GM06990 (cell line): ENCODE results near the gene KIF5A.

Experiments
- DNase-seq: peaks from one replicate; pipeline ENCODE4 v3.0.0-alpha.2; 2011; ENCODE audit not compliant: insufficient read length; ENCODE audit errors: extremely low read depth
- H3K27me3 ChIP-seq: replicated peaks from 2 replicates; pipeline ENCODE4 v1.6.0; 2011; ENCODE audit warnings: low read length; ENCODE audit not compliant: control insufficient read depth, insufficient read depth
- H3K36me3 ChIP-seq: 2 replicates; pipeline ENCODE4 v1.5.1; 2011; ENCODE audit warnings: low read length; ENCODE audit not compliant: control insufficient read depth, insufficient read depth
- H3K4me3 ChIP-seq: replicated peaks from 2 replicates; pipeline ENCODE4 v1.5.1; 2011; ENCODE audit warnings: low read depth, mild to moderate bottlenecking, control low read depth, low read length
- TF ChIP-seq, protein P1 (sequence below): IDR thresholded peaks from 2 replicates; pipeline ENCODE4 v1.5.1; 2011; ENCODE audit warnings: low read length, control low read depth, mild to moderate bottlenecking, inconsistent platforms; ENCODE audit not compliant: insufficient read depth, poor library complexity, severe bottlenecking

The KIF5A gene

DNA sequence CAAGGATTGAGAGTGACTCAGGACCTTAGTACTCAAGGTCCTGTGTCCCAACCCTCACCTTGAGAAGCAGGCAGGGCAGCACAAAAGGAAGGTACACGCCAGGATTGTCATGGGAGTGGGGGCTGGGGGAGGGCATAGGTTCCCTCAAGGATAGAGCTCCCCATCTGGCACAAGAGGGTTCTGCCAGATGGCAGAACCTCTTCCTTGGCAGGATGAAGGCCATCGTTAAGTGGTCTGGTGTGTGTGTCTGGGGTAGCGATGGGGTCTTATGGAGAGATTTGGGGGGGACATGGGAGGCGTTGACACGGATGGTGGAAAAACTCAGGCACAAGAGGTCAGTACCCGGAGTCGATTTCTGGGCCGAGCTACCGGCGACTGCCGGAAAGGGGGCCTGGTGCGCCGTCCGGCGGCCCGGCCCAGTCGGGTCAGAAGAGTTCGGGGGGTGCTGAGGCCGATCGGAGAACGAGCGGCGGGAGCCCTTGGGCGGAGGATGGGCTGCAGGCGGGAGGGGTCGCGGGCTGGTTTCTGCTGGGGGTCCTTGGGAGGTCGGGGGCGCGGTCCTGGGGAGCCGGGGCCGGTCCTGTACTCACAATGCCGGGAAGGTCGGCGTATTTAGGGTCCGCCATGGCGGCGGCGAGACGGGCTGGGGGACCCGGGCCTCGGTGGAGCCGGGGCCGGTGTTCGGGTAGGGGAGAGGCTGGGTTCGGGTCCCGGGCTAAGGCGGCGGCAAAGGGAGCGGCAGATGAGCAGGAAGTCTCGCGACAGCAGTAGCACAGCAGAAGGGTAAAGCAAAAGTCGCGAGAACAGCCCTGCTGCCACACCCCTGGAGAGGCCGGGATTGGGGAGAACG, 3.2 kb upstream of the KIF5A start, which contains the start of gene DCTN2:
TSS of gene DCTN2 (minus strand) at position 755 of the 850 bp plus-strand sequence. CDS start at position 626, 129 bp downstream.
- Histone ChIP-seq H3K36me3 (peaks cover 3% of the 10 kb centered on the region), H3K27me3 (no peaks in the 10 kb centered on the region), H3K4me3 (peak within 1 kb of the TSS; percentile 90)
- TF ChIP-seq, protein P1, sequence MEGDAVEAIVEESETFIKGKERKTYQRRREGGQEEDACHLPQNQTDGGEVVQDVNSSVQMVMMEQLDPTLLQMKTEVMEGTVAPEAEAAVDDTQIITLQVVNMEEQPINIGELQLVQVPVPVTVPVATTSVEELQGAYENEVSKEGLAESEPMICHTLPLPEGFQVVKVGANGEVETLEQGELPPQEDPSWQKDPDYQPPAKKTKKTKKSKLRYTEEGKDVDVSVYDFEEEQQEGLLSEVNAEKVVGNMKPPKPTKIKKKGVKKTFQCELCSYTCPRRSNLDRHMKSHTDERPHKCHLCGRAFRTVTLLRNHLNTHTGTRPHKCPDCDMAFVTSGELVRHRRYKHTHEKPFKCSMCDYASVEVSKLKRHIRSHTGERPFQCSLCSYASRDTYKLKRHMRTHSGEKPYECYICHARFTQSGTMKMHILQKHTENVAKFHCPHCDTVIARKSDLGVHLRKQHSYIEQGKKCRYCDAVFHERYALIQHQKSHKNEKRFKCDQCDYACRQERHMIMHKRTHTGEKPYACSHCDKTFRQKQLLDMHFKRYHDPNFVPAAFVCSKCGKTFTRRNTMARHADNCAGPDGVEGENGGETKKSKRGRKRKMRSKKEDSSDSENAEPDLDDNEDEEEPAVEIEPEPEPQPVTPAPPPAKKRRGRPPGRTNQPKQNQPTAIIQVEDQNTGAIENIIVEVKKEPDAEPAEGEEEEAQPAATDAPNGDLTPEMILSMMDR: peak; percentile 30
- DNase-seq: peak; percentile 88

DNA sequence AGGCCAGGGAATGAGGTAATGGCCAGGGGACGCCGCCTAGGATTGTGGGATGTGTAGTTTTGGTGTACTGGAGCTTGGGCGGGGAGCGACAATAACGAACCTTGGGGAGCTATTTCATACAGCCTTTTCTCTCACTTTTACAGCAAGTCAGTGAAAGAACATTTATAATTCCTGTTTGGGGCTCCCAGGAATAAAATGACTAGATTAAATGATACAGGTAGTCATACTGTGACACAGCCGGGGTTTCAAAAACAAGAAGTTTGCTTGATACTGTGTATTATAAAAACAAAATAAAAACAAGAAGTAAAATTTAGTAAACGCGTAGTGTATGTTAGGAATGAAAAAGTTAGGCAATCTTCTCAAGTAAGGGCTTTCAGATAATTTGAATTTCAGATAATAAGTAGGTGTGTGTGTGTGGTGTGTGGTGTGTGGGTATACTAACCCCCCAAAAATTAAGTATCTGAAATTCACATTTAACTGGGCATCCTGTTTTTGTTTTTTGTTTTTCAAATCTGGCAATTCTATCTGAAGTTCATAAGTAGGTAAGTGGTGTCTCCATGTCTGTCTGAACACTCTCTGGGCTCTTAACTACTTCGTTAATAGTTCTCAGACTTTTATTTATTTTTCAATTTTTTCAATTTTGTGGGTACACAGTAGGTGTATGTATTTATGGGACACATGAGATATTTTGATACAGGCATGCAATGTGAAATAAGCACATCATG, 2.4 kb upstream of the KIF5A start:
- Histone ChIP-seq H3K27me3 (no peaks in the 10 kb centered on the region), H3K4me3 (peak overlapping the region; percentile 90), H3K36me3 (peaks cover 3% of the 10 kb centered on the region)
- no peak for DNase-seq
- TF ChIP-seq, protein P1: no peak

DNA sequence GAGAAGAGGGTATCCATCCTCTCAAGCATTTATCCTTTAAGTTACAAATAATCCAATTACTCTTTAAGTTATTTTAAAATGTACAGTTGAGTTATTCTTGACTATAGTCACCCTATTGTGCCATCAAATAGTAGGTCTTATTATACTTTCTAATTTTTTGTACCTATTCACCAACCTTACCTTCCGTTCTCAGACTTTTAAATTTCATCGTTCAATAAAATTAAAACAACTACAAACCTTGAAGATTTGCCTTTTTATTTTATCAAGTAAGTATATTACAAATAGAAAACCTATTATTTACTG, 1.9 kb upstream of the KIF5A start:
- no peak overlapping the region for H3K4me3 ChIP-seq
- H3K27me3 ChIP-seq: no peaks in the 10 kb centered on the region
- TF ChIP-seq, protein P1: no peak
- H3K36me3 ChIP-seq: peaks cover 3% of the 10 kb centered on the region
- no peak for DNase-seq

DNA sequence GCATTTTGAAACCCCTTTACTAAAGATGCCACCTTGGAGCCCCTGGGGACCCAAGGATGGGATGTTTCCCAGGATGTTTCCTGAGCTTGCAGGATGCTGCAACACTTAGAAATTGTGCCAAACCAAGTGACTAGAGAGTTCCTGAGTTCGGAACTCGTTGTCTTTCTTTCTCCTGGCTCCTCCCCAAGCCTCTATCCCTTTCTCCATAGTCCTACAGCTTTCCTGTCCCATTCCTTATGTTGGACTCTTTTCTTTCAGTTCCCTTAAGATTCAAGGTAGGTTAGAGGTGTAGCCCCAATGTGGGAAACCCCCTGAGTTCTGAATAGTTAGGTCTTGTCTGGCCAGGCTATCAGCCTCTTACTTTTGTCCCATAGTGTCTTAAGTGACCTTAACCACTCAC, 1.4 kb upstream of the KIF5A start:
- H3K36me3 ChIP-seq: peaks cover 3% of the 10 kb centered on the region
- H3K27me3 ChIP-seq: no peaks in the 10 kb centered on the region
- TF ChIP-seq, protein P1: no peak
- no peak for DNase-seq
- no peak overlapping the region for H3K4me3 ChIP-seq

DNA sequence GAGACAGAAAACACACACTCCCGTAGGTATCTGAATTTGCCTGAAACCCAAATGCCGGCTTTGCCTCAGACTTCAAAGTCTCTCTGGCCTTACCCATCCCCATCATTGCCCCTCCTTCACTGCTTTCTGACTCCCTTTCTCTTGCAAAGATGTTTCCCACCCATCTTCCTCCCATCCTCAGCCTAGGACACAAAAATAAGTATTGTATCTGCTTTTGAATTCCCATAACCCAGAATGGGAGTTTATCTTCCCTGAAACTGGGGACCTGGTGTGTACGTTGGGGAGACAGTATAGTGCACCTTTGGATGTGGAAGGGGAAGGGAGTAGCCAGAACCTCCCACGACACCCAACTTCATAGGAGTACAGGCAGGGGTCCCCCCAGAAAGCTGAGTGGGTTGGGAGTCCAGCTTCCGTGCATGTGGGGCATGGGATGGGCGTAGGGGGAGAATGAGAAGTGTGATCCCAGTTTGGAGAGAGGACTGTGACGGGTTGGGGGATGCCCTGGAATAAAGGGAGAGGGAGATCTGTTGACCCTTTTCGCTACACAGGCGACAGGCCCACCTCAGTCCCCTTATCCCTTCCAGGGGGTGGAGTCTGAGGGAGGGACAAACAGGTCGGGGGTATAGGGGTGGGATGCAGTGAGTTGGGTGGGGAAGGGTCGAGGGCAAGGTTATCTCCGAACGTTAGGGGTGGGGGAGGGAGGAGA, 488 bp upstream of the KIF5A start:
- H3K36me3 ChIP-seq: peaks cover 3% of the 10 kb centered on the region
- H3K4me3 ChIP-seq: peak overlapping the region; percentile 55
- TF ChIP-seq, protein P1: no peak
- no peak for DNase-seq
- no peaks in the 10 kb centered on the region for H3K27me3 ChIP-seq
